Stimulated activated CD8-positive, alpha-beta memory T cell treated with anti-CD3 and anti-CD28 coated beads, Interleukin-7, amount 100 ng/mL, for 4 hours (primary cell): ENCODE measurements around the gene APOBEC3B.
A peak's percentile ranks its signal among the peaks of the same experiment; 100 is the strongest.
"Not testable (repeated sequence)": the region's sequence is repeated elsewhere in the genome, so short reads cannot be mapped to it uniquely, and the experiment has no call there.

Experiments used
- DNase-seq, 2 donors: peaks; one replicate each; pipeline ENCODE4 v3.0.0-alpha.2; 2020; ENCODE audit warnings: low read depth in 2 of 2

Gene APOBEC3B

GRCh38 chr22:38967451-38968450 lies 14.4 kb upstream of the APOBEC3B start:
- DNase-seq, result no peak

DNA sequence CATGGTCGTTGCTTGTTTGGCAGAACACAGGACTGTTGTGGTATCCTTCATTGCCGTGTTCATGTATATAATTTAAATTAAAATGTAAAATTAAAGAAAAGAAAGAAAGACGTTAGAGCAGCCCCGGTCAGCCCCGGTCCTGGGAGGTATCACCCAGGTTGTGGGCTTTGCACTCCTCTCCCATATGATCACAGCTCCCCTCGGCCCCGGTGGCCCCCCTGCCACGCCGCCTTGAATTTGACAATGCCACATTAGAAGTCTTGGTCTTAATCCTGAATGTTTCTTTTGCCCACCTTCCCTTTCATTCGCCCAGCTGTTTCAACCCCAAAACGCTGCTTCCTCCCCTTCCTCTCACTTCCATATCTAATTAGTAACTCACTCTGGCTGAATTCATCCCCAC lies 13.3 kb upstream of the APOBEC3B start:
- DNase-seq, result no peak

DNA sequence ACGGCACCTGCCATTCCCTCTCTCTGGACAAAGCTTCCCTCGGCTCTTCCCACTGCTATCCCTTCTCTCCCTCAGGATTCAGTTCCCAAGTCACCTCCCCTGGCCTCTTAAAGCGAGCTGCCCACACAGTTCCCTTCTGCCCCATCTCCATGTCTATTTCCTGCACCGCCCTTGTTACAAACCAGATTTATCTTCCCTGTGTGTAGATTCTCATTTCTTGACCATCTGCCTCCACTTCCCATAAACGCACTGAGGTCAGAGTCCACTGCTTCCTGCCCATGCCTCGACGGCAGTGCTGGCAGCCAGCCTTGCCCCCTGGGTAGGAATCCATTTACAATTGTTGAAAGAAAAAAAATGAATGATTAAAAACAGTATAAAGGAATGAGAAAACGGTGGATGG lies 11.6 kb upstream of the APOBEC3B start:
- no peak for DNase-seq

GRCh38 chr22:38971202-38971601 lies 10.9 kb upstream of the APOBEC3B start:
- DNase-seq, result no peak

DNA sequence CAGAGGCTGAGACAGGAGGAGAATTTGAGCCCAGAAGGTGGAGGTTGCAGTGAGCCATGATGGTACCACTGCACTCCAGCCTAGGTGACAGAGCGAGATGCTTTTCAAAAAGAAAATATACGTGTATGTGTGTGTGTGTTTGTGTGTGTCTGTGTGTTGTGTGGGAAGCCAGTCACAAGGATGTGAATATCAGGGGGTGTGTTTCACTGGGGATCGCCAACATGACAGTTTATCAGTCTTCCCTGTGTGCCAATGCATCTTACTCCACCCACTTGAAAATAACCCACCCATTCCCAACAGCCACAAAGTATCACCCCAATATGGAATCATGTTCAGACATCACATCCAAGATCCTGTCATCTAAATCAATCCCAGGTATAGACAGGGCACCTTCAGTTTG lies 10.4 kb upstream of the APOBEC3B start:
- no peak for DNase-seq

DNA sequence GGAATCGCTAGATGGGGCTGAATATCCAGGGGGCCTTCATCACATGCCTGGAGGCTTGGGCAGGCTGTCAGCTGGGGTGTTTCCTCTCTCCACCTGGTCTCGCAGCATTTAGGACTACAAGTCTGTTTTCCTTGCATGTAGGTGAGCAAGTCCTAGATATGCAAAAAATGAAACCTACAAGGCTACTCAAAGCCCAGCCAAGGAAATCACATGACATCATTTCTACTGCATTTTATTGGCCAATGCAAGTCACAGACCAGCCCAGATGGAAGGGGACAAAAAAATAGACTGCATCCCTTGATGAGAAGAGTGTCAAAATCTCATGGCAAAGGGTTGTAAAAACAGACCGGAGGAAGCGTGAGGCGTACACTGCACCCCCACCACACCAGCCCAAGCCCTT lies 9.6 kb upstream of the APOBEC3B start:
- DNase-seq, result no peak

DNA sequence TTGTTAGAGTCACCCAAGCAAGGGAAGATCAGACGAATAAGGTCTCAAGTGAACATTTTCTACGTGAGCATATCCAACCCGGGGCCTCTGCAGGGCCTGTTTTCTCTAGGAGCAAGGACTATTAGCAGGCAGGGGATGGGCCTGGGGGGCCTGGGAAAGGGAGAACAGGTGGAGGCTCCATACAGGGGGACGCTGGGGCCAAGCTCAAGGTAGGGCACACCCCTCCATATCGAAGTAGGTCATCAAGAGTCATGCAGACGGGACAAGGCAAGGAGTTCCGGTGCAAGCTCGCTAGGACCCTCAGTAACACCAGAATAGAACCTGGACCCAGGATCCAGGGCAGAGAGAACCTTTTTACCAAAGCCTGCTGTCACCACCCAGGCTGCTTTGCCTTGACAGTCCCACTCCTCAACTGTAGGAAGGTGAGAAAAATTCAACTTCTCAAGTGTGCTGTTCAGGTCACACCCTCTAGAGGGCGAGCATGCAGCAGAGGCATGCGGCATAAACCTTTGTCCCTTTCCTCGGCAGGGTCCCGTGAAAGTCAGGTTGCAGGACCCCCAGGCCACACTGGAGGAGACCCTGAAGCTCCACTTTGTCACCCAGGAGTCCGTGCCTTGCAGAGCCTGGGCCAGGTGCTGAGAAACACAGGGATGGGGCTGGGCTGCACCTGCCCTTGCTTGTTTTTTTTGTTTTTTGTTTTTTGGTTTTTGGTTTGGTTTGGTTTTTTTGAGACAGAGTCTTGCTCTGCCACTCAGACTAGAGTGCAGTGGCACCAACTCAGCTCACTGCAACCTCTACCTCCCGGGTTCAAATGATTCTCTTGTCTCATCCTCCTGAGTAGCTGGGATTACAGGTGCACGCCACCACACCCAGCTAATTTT lies 8.6 kb upstream of the APOBEC3B start:
- peak; percentile 29 to 35 for DNase-seq

DNA sequence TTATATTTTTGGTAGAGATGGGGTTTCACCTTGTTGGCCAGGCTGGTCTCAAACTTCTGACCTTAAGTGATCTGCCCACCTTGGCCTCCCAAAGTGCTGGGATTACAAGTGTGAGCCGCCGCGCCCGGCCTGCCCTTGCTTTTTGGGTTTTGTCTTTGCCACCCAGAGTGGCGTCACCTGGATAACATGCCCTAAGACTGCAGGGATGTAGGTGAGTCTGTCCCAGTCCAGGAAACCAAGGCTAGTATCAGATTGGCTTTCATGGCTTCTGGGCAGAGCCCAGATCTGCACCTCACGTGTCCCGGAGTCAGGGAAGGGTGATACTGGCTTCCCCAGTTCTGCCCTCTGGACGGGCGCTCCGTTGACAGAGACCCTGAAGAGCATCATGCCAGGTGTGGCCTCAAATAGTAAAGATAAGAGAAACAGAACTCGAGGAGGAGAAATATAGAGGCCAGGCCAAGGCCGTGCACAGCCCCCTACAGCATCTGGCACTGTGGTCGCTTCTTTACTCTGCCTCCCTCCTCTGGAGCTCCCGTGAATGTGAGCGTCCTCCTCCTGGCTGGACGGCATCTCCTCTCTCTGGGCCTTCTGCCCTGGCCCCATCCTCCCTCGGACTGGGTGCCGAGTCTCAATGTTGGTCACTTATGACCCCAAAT lies 7.8 kb upstream of the APOBEC3B start:
- no peak for DNase-seq

DNA sequence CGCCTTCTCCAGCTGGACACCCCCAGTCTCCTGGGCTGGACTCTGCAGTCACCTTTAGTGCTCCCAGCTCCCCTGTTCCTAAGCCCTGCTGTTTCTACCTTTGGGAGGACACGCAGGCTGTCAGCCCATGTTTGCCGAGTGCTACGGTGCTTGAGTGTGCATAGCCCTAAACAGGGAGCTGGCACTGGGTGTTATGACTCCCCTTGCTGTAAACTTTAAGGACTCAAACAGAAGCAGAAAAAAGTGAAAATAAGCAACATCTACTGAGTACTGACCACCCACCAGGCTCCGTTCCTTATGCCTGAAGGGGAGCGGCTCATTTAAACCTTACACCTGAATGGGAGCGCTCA lies 7.3 kb upstream of the APOBEC3B start:
- DNase-seq, result no peak

- not testable (repeated sequence) for DNase-seq
Measured at GRCh38 chr22:38977289-38977688, 4.9 kb upstream of the APOBEC3B start.

DNA sequence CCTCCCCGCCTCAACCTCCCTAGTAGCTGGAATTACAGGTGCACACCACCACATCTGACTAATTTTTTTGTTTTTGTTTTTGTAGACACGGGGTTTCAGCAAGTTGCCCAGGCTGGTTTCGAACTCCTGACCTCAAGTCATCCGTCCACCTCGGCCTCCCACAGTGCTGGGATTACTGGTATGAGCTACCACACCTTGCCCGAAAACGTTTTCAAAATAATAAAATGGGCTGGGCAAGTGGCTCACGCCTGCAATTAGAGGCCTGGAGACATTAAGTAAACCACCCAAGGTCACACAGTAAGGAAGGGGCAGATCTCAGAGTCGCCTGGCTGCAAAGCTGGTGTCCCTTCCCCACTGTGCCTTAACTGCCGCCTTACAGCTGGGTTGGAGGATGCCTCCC lies 1.6 kb upstream of the APOBEC3B start:
- not testable (repeated sequence) for DNase-seq

DNA sequence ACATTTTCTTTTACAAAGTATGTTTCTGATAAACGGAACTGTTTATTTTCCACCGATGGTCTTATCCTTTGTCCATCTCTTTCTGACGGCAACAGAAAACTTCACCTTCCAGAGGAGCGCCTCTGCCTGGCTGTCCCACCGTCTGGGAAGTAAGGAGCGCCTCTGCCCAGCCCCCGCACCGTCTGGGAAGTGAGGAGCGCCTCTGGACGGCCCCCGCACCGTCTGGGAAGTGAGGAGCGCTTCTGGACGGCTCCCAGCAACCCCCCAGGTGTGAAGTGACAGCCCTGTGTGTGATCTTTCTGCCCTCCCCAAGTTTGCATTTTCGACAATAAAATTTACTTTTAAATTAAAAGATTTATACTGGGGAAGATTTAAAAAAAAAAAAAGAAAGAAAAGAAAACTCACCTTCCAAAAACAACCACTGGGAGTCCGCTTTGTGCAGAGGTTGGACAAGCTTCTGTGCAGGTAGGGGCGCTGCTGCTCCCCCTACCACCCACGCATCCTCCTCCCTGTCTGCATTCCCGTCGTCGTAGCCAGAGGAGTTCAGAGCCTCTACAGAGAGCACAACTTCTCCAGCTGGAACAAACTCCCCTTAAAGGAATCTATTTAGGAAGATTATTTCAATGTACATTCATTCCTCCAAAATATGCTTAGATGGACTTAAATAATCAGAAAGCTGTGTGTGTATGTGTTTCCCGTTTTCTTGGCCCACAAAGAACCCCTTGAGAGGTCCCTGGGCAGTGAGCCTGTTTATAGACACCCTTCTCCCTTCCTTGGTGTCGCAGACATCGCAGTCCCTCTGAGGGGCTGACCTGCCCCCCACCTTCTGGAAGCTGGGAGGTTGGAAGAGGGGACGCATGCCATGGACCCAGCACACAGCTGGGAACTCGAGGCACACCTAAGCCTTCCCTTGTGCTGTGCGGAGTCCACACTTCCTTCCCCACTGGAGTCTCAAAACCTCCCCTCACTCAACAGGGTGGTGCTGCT lies 849 bp upstream of the APOBEC3B start:
- no peak for DNase-seq

DNA sequence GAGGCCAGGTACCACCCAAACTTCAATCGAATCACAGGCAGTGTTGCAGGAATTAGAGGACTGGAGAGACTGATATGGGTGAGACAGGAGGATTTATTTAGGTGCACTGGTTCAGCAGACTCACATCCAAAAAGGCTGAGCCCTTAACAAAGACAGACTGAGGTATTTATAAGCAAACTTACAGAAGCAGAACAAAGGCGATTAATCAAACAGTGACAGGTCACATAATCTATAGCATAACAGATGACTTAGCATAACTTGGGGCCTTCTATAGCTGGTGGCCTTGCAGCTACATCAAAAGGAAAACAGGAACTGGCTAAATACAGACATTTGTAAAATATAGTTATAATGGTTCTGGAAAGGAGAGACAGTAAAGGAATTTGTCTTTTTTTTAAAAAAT lies 2.1 kb downstream of the APOBEC3B start:
- no peak for DNase-seq

DNA sequence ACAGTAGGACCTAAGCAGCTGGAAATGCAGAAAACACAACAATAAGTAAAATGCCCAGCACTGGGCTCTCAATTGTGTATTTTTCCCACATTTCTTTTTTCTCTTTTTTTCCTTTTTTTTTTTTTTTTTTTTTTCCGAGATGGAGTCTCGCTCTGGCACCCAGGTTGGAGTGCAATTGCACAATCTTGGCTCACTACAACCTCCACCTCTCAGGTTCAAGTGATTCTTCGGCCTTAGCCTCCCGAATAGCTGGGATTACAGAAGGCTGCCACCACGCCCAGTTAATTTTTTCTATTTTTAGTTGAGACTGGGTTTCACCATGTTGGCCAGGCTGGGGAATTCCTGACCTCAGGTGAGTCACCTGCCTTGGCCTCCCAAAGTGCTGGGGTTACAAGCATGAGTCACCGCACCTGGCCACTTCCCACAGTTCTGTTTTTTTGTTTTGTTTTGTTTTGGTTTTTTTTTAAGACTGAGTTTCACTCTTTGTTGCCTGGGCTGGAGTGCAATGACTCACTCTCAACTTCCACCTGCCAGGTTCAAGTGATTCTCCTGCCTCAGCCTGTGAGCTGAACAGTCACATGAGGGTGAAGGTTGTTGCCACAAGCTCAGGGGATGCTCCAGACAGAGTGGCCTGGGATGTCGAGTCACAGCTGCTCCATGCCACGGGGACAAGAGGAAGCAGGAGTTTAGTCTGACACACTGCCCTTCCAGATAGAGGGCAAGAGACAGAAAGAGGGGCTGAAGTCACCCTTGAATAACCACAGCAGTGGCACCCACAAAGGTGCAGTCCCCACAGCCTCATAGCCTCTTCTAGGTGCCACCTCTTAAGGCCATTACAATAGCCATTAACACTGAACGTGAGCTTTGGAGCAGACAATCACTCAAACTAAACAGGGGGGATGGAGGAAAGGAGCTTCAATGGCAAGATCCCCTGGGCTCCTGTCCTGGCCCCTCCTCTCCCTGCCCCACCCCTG lies 2.9 kb downstream of the APOBEC3B start:
- peak; percentile 79 to 84 for DNase-seq

DNA sequence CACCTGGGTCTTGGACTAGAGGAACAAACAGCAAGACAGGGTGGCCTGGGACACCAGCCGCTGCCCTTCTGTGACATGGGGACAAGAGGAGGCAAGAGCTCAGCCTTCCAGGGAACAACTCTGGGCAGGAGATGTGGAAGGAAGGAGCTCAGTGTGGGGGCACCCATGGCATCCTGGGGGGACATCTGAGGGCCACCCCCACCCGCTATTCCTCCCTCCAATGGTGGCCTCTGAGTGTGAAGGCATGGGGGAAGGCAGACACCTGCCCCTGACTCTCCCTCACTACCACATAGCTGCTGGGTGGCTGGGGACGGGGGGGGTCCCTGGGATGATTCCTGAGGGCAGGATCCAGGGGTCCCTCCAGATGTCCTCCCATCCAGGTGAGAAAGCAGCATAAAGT lies 4.5 kb downstream of the APOBEC3B start:
- DNase-seq, result no peak

- DNase-seq, result no peak
Measured at GRCh38 chr22:38987171-38987895, 5.2 kb downstream of the APOBEC3B start.

DNA sequence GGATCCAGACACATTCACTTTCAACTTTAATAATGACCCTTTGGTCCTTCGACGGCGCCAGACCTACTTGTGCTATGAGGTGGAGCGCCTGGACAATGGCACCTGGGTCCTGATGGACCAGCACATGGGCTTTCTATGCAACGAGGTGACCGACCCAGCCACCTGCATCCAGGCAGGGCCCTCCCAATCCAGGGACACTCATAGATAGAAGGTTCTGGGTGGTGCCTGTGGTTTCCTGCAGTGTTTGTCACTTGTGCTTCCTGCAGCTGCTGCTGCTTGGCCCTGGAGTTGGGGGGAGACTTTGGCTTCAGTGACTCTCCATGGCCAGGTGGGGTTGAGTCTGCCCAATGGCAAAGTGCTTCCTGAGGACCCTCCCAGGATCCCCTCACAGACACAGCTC lies 7.3 kb downstream of the APOBEC3B start:
- no peak for DNase-seq

GRCh38 chr22:38992871-38993371 lies 10.8 kb downstream of the APOBEC3B start:
- DNase-seq, result not testable (repeated sequence)

- DNase-seq, result no peak
Measured at GRCh38 chr22:38996105-38996504, 14.0 kb downstream of the APOBEC3B start.
